KOPT-K1 (cell line): ENCODE data around the gene TPST2.

Experiments
- H3K27ac ChIP-seq: fragments of 200-600 bp; sonication (generic); 2 replicates; pipeline ENCODE4 v1.5.1; 2016; ENCODE audit warnings: antibody characterized with exemption, mild to moderate bottlenecking, low read depth, low read length; ENCODE audit not compliant: poor library complexity, severe bottlenecking
- H3K36me3 ChIP-seq: fragments of 200-600 bp; sonication (generic); 2 replicates; pipeline ENCODE4 v1.5.1; 2017; ENCODE audit warnings: antibody characterized with exemption, mild to moderate bottlenecking, low read length, moderate library complexity; ENCODE audit not compliant: insufficient read depth
- H3K9me3 ChIP-seq: fragments of 200-600 bp; sonication (generic); 2 replicates; pipeline ENCODE4 v1.5.1; 2017; ENCODE audit warnings: antibody characterized with exemption, low read length, mild to moderate bottlenecking; ENCODE audit not compliant: insufficient read depth, poor library complexity, severe bottlenecking

Gene TPST2

GRCh38 chr22:26576026-26576680 lies 13.8 kb downstream of the TPST2 start:
- no peaks in the 10 kb centered on the region for H3K9me3 ChIP-seq
- peak overlapping the region; percentile 25 for H3K27ac ChIP-seq
- peaks cover 50% of the 10 kb centered on the region for H3K36me3 ChIP-seq

GRCh38 chr22:26574001-26574723 lies 15.8 kb downstream of the TPST2 start:
- H3K9me3 ChIP-seq = no peaks in the 10 kb centered on the region
- peak overlapping the region; percentile 13 for H3K27ac ChIP-seq
- H3K36me3 ChIP-seq = peaks cover 46% of the 10 kb centered on the region

GRCh38 chr22:26573026-26573662 lies 16.8 kb downstream of the TPST2 start:
- Histone ChIP-seq H3K36me3 (peaks cover 50% of the 10 kb centered on the region), H3K9me3 (no peaks in the 10 kb centered on the region), H3K27ac (no peak overlapping the region)

- Histone ChIP-seq H3K36me3 (peaks cover 62% of the 10 kb centered on the region), H3K9me3 (no peaks in the 10 kb centered on the region), H3K27ac (no peak overlapping the region)
Measured at GRCh38 chr22:26570864-26571525, 18.9 kb downstream of the TPST2 start.

GRCh38 chr22:26570115-26570514 lies 19.8 kb downstream of the TPST2 start:
- Histone ChIP-seq H3K27ac (no peak overlapping the region), H3K36me3 (peaks cover 63% of the 10 kb centered on the region), H3K9me3 (no peaks in the 10 kb centered on the region)

- Histone ChIP-seq H3K27ac (no peak overlapping the region), H3K36me3 (peaks cover 62% of the 10 kb centered on the region), H3K9me3 (no peaks in the 10 kb centered on the region)
Measured at GRCh38 chr22:26568207-26568706, 21.7 kb downstream of the TPST2 start.

- Histone ChIP-seq H3K9me3 (no peaks in the 10 kb centered on the region), H3K36me3 (peaks cover 56% of the 10 kb centered on the region), H3K27ac (no peak overlapping the region)
Measured at GRCh38 chr22:26567610-26568009, 22.3 kb downstream of the TPST2 start.

- no peaks in the 10 kb centered on the region for H3K9me3 ChIP-seq
- peaks cover 56% of the 10 kb centered on the region for H3K36me3 ChIP-seq
- no peak overlapping the region for H3K27ac ChIP-seq
Measured at GRCh38 chr22:26566994-26567393, 22.9 kb downstream of the TPST2 start.

- peaks cover 55% of the 10 kb centered on the region for H3K36me3 ChIP-seq
- no peak overlapping the region for H3K27ac ChIP-seq
- H3K9me3 ChIP-seq = no peaks in the 10 kb centered on the region
Measured at GRCh38 chr22:26565889-26566288, 24.0 kb downstream of the TPST2 start.

GRCh38 chr22:26565181-26565580 lies 24.8 kb downstream of the TPST2 start:
- Histone ChIP-seq H3K27ac (no peak overlapping the region), H3K36me3 (peaks cover 57% of the 10 kb centered on the region), H3K9me3 (no peaks in the 10 kb centered on the region)

GRCh38 chr22:26564672-26565071 lies 25.3 kb downstream of the TPST2 start:
- H3K27ac ChIP-seq = no peak overlapping the region
- no peaks in the 10 kb centered on the region for H3K9me3 ChIP-seq
- peaks cover 60% of the 10 kb centered on the region for H3K36me3 ChIP-seq

GRCh38 chr22:26564181-26564580 lies 25.8 kb downstream of the TPST2 start:
- Histone ChIP-seq H3K9me3 (no peaks in the 10 kb centered on the region), H3K27ac (no peak overlapping the region), H3K36me3 (peaks cover 60% of the 10 kb centered on the region)

- H3K36me3 ChIP-seq = peaks cover 56% of the 10 kb centered on the region
- no peak overlapping the region for H3K27ac ChIP-seq
- no peaks in the 10 kb centered on the region for H3K9me3 ChIP-seq
Measured at GRCh38 chr22:26563022-26563421, 26.9 kb downstream of the TPST2 start.

- Histone ChIP-seq H3K9me3 (no peaks in the 10 kb centered on the region), H3K36me3 (peaks cover 47% of the 10 kb centered on the region), H3K27ac (no peak overlapping the region)
Measured at GRCh38 chr22:26561756-26562417, 28.0 kb downstream of the TPST2 start.
